HG03378 (cell line): ENCODE measurements around the gene LIPM.
"Not testable (repeated sequence)": the region's sequence is repeated elsewhere in the genome, so short reads cannot be mapped to it uniquely, and the experiment has no call there.

Source experiments
- ATAC-seq: cut with Tn5 transposase; IDR thresholded peaks from one replicate; pipeline ENCODE4 v1.9.1; 2021; ENCODE audit warnings: mild to moderate bottlenecking, moderate library complexity; ENCODE audit not compliant: unreplicated experiment

LIPM gene

GRCh38 chr10:88837632-88838031 lies 35.1 kb downstream of the LIPM start:
- not testable (repeated sequence) for ATAC-seq

GRCh38 chr10:88838766-88839350 lies 36.3 kb downstream of the LIPM start:
- ATAC-seq = no peak

DNA sequence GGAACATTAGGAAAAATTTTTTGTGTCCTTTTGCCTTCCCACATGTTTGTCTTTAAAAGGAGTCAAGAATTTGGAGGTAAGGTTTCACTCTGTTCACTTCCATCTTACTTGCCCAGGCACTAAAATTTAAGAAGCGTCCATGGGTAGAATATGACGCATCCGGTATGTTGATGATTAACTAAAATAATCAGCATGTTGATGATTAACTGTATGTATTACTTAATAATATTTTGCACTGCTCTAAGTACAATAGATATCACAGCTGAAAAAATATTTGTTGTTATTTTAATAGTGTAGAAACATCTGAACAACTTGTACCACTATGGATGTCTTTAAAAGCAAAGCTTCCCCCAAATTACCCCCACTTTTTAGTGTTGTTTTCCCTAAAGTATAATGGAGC lies 37.6 kb downstream of the LIPM start:
- no peak for ATAC-seq

DNA sequence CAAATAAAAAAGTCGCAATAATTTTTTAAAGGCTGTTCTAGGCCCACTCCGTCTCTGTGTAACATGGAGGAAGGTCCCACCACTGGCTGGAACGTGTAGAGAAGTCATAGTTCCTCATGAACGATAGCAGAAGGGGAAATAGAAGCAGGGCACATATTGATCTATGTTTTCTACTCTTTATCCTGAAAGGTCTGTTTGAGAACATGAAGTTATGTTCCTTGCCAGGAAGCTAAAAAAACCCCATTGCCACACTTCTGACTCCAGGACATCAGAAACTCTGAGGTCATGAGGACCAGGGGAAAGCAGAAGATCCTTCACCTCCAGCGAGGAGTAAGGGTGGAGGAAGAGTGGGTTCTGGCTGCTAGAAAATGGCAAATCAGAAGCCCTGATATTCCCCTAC lies 38.4 kb downstream of the LIPM start:
- ATAC-seq = no peak

DNA sequence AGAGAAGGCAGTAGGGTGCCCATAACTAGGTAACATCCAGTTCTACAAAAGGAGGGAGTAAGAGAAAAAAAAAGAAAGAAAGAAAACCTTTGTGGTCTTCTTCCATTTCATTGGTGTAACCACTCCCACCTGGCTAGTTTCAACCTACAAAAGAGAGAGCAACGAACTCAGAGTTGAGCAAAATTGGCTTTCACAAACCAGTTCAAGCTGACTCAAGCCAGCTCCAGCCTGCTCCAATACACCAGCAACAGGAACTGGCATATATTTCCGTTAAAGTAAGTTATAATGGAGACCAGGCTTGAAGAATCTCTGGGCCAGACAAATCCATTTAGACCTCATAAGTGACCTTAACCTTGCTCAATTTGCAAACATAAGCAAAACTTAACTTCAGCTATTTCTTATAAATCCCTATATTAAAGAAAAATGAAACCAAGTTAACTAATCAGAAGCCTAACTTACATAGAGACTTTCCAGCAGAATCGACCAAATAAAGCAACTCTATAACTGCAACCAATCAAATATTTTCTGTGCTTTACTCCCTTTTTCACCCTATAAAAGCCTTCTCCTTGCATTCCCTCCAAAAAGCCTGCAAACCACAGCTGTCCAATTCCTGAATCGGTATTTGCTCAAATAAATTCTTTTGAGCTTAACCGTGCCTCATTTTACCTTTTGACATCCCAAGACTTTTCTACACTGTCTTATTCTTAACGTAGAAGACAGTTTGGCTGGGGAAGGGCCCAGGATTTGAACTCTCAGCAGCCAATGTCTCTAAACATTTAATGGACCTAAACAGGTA lies 39.0 kb downstream of the LIPM start:
- no peak for ATAC-seq

DNA sequence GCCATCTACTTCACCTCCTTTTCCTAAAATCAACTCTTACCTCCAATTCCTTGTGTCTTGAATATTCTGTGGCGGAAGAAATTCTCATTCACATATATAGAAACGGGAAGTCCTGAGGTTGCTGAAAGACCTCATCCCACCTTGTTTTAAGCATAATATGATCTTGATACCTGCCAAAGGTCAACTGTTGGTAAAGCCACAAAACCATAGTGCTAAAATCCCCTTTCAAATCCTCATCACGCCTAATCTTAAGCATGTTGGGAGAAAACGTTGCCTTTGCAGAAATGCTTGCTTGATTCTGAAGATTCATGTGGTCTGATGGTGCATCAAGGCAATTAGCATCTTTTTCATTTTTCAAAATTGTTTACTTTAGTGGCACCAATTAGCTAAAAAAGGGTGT lies 40.6 kb downstream of the LIPM start:
- ATAC-seq = no peak

DNA sequence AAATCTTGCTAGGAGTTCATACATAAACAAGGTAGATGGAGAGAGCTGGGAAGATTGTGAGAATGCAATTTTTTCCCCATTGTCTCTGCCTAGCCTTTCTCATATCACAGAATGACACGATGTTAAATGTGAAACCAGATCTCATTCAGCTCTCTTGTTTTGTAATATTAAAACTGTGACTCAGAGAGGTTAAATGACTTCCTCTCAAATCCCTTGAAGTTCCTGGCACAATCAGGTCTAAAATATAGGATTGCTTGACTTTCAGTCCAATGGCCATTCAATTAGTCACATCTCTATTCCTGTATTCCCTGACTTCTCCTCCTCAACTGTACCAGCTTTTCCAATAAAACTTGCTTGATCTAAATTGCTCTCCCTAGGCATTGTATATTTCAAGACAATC lies 46.0 kb downstream of the LIPM start:
- no peak for ATAC-seq

DNA sequence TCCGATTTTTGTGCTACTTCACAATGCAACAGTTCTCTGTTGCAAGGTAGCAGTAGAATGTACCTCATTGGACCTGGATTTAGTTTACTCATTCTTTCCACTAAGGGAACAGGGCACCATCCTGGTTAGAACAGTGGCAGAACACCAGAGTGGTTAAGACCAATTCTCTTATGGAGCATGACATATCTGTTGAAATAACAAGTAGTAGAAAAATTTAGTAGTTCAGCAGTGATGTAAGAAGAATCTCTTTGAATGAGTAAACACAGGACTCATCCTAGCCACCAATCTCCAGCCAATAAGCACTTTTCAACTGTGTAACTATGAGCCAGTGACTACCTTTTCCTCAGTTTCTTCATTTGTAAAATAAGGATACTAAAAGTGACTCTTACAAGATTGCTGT lies 46.7 kb downstream of the LIPM start:
- no peak for ATAC-seq

- no peak for ATAC-seq
Observed at GRCh38 chr10:88850712-88851111, 48.2 kb downstream of the LIPM start.

DNA sequence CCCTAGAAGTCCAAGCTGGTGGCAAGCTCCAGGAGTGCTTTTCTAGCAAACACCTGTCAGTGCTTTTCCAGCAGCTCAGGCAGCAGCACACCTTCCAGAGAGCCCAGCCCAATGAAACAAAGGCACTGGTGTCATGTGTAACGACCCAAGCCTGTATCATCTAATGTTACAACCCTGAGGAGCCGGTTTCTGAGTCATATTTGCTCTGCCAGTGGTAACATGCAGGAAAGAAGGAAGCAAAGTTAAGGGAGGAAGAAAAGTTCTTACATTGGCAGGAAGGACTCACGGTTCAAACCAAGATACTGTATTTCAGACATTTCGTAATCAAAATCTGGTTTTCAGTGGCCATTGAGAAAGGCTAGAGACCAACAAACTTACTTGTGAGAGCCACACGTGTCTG lies 49.2 kb downstream of the LIPM start, which contains the start of gene ANKRD22:
Gene ANKRD22 (minus strand): TSS at position 139 of the 400 bp plus-strand sequence. CDS start 237 bp downstream, outside the sequence.
- ATAC-seq = no peak

GRCh38 chr10:88852327-88852726 lies 49.8 kb downstream of the LIPM start:
- ATAC-seq = no peak

GRCh38 chr10:88853155-88853881 lies 50.8 kb downstream of the LIPM start:
- no peak for ATAC-seq

DNA sequence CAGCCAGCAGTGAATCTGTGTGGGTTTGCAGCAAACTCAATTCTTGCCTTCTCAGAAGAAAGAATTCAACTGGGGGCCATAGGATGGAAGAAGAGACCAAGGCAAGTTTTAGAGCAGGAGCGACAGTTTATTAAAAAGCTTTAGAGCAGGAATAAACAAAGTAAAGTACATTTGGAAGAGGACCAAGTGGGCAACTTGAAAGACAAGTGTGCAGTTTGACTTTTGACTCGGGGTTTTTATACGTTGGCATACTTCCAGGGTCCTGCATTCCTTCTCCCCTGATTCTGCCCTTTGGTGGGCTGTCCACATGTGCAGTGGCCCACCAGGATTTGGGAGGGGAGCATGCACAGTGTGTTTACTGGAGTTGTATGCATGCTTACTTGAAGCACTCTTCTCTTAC lies 52.2 kb downstream of the LIPM start:
- ATAC-seq = no peak

DNA sequence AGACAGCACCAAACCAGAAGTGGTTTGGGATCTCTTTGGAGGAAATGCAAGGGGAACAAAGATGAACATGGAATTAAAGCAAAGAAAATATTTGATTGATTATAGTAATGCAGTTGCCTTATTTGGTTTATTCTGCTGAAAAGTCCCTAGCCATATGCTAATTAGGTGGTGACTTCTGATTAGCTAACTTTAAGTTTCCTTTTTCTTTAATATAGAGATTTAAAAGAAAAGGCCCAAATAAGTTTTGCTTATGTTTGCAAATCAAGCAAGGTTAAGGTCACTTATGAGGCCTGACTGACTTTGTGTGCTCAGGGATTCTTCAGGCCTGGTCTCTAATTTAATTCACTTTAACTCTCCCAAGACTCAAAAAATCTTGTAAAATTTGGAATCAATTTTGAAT lies 55.3 kb downstream of the LIPM start:
- ATAC-seq = no peak

- ATAC-seq = no peak
Observed at GRCh38 chr10:88858491-88858890, 56.0 kb downstream of the LIPM start.

GRCh38 chr10:88861036-88861435 lies 58.5 kb downstream of the LIPM start:
- ATAC-seq = no peak

- no peak for ATAC-seq
Observed at GRCh38 chr10:88865281-88865876, 62.8 kb downstream of the LIPM start.

- no peak for ATAC-seq
Observed at GRCh38 chr10:88866454-88866853, 63.9 kb downstream of the LIPM start.

DNA sequence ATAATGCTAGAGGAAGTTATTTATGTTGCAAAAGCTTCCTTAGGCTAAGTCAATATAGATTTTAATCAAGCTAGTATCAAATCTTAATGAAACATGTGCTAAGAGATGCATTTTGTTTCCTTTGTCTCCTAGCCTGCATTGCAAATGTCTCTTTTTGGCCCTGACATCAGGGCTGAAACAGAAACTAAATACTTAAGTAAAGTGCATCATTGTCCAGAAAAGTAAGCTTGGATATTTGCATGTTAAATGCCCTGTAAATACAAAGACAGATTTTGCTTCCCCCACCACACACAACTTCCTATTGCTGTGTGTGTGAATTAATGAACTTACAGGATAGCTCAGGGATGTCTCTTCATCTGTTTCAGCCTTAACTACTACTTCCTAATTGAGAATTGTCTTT lies 67.6 kb downstream of the LIPM start:
- ATAC-seq = no peak
